Measurements from ENCODE around the gene ZNF576.

ZNF576 gene

GRCh38 chr19:43598445-43599240 is 2.2 kb downstream of the ZNF576 start:
- no peak for TF ChIP-seq CTCF (IDR thresholded peaks at IDR 0.05)

- TF ChIP-seq CTCF (IDR thresholded peaks at IDR 0.05) = no peak
Measured at GRCh38 chr19:43599635-43600295, 3.4 kb downstream of the ZNF576 start.

DNA sequence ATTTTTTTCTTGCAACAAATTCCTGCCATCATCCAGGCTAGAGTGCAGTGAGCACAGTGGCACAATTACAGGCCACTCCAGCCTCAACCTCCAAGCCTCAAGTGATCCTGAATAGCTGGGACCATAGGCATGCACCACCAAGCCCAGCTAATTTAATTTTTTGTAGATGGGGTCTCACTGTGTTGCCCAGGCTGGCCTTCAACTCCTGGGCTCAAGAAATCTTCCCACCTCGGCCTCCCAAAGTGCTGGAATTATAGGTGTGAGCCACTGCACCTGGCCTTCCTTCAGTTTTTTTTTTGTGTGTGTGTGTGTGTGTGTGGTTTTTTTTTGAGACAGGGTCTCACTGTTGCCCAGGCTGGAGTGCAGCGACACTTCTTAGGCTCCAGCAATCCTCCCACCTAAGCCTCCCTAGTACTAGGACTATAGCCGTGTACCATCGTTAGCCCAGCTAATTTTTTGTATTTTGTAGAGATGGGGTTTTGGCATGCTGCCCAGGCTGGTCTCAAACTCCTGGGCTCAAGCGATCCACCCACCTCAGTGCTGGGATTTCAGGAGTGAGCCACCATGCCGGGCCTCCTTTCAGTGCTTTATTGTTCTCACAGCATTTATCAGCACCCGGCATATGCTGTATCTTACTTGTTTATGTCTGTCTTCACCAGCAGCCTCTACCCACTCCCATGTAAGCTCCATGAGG is 9.6 kb downstream of the ZNF576 start:
- TF ChIP-seq CTCF (IDR thresholded peaks at IDR 0.05) = no peak

DNA sequence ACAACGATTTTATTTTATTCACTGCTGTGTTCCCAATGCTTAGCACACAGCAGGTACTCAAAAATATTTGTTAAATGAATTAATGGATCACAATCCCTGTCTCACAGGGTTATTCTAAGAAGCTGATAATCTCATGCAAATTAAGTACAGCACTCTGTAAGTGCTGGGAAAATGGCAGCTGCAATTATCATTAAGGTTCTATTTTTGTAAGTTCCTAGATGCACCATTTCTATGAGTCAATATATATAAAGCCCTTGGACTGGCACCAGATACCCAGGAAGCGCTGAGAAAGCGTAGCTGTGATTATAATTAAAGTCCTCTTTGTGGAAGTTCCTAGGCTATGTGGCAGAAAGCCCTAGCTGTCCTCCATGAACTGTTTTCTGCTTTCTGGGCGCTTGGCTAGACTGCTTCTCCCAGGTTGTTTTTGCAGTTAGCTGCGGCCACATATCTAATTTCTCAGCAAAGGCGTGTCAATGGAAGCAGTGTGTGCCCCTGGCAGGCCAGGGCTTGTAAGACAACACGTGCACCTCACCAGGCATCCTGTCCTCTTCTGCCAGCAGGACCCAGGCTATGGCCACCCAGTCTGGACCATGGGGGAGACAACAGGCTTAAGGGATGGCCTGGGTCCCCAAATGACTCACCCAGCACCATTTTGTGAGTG is 10.3 kb downstream of the ZNF576 start:
- no peak for TF ChIP-seq CTCF (IDR thresholded peaks at IDR 0.05)

DNA sequence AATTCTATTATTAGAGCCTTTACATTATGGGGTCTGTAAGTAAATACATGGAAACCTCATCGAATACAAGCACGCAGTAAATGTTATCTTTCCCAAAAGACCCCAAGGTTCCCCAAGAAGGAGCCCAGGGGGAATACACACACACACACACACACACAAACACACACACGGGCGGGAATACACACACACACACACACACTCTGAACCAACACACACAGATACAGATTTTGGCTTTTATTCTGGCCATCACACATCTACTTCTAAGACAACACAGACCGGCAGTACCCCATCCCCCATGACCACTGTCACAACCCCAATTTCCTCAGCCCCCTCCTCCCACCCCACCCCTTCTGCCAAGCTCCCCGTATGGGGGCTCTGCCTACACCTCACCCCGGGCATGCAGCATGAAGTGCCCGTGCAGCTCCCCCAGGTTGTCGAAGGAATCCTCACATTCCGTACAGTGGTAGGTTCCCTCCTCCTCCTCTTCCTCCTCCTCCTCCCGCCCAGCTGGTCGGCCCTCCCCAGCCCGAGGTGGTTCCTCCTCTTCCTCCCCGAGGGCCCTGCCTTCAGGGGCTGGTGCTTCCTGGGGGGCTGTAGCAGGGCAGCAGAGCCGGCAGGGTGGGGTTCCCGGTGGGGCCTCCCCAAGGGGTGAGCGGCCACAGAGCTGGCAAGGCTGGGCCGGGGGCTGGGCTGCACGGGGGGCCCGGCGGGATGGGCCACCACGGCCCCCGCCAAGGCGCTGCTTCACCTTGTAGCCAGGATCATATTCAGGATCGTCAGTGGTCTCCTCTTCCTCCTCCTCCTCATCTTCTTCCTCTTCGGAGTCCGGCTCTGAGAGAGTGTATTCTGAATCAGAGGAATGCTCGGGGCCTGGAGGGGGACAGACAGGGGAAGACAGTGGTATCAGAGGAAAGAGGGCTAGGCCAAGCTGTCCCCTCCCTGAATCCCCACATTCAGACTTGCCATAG is 11.1 kb downstream of the ZNF576 start:
- TF ChIP-seq CTCF (IDR thresholded peaks at IDR 0.05) = no peak

DNA sequence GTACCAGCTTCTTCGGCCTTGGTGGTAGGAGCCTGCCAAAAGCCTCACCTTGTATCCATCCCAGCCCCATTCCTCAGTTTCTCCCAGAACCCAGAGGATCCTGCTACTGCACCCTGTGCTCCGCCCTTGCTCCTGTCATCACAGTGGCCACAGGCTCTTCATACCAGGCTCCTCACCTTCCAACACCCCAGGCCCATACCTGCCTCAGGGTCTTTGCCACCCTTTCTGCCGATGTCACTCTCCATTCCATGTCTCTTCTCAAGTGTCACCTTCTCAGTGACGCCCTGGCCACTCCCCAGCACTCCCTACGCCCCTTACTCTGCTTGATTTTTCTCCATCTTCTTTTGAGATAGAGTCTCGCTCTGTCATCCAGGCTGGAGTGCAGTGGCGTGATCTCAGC is 13.5 kb downstream of the ZNF576 start:
- no peak for TF ChIP-seq CTCF (IDR thresholded peaks at IDR 0.05)

All from LNCAP (cell line).